Neuron (in vitro differentiated cells): ENCODE data around the gene DMRT2.

Experiments
- H2AFZ ChIP-seq: one replicate; pipeline ENCODE4 v1.6.1; 2013; ENCODE audit warnings: low read depth, mild to moderate bottlenecking, inconsistent platforms, low read length, moderate library complexity
- H3K27me3 ChIP-seq: one replicate; pipeline ENCODE4 v1.6.1; 2013; ENCODE audit warnings: low read length; ENCODE audit not compliant: insufficient read depth
- H3K36me3 ChIP-seq: one replicate; pipeline ENCODE4 v1.6.1; 2013; ENCODE audit warnings: low read length; ENCODE audit not compliant: insufficient read depth
- H3K4me1 ChIP-seq: one replicate; pipeline ENCODE4 v1.6.1; 2013; ENCODE audit warnings: low read length; ENCODE audit not compliant: insufficient read depth
- H3K4me3 ChIP-seq: 2 replicates; pipeline ENCODE4 v1.5.1; 2013; ENCODE audit warnings: mild to moderate bottlenecking, low read length, moderate library complexity
- H3K9me3 ChIP-seq: one replicate; pipeline ENCODE4 v1.6.1; 2013; ENCODE audit warnings: low read length

The DMRT2 gene

GRCh38 chr9:1051584-1052275 lies 1.6 kb downstream of the DMRT2 start:
- peaks cover 10% of the 10 kb centered on the region for H3K9me3 ChIP-seq
- peak overlapping the region; percentile 89 for H2AFZ ChIP-seq
- peaks cover 84% of the 10 kb centered on the region for H3K27me3 ChIP-seq
- peak overlapping the region; percentile 21 for H3K4me3 ChIP-seq
- H3K36me3 ChIP-seq, result no peaks in the 10 kb centered on the region
- peaks cover 3% of the 10 kb centered on the region for H3K4me1 ChIP-seq

DNA sequence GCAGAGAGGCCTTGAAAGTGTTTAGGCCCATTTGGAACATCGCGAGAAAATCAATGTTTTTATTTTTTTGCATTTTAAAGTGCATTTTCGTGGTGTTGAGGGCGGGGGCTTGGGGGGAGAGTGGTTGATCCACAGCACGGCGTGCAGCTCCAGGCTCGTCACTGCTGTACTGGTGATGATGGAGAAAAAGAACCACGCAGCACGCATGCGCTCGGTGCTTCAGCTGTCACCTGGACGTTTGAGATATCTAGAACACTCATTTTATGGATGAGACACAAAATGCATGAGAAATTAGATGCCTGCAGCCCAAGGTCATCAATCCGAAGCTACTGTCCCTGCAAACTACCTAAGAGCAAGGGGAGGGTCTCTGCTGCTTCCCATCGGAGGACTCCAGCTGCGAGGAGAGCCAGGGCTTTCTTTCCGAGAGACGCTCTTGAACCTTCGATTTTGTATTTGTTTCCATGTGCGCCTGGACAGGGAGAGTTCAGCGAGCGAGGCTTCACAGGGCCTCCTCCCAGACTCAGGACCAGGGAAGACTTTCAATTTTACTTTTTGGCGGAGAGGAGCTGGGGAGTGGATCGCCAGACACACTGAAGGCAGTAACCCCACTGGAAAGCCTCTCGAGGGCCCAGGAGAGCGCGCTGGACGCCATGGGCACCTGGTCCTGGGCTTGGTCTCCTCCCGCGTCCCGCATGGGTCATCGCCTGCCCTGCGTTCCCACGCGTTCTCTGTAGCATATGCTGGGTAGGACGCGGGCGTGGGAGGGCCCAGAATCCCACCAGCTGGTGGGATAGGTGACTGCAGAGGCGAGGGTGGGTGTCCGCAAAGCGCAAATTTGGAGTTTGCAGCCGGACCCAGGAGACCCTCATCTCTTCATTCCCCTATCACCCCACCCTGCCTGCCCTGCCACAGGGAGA lies 2.5 kb downstream of the DMRT2 start:
- no peaks in the 10 kb centered on the region for H3K36me3 ChIP-seq
- H3K27me3 ChIP-seq, result peaks cover 76% of the 10 kb centered on the region

GRCh38 chr9:1053282-1053621 lies 3.1 kb downstream of the DMRT2 start:
- Histone ChIP-seq H3K27me3 (peaks cover 70% of the 10 kb centered on the region), H3K36me3 (no peaks in the 10 kb centered on the region), H2AFZ (no peak overlapping the region), H3K9me3 (peaks cover 8% of the 10 kb centered on the region), H3K4me1 (peaks cover 3% of the 10 kb centered on the region), H3K4me3 (no peak overlapping the region)

More for the DNA sequence above, 2.5 kb downstream of the DMRT2 start:
- H3K4me3 ChIP-seq, result peak overlapping the region; percentile 21
- H3K4me1 ChIP-seq, result peaks cover 3% of the 10 kb centered on the region
- H2AFZ ChIP-seq, result no peak overlapping the region
- H3K9me3 ChIP-seq, result peaks cover 10% of the 10 kb centered on the region

DNA sequence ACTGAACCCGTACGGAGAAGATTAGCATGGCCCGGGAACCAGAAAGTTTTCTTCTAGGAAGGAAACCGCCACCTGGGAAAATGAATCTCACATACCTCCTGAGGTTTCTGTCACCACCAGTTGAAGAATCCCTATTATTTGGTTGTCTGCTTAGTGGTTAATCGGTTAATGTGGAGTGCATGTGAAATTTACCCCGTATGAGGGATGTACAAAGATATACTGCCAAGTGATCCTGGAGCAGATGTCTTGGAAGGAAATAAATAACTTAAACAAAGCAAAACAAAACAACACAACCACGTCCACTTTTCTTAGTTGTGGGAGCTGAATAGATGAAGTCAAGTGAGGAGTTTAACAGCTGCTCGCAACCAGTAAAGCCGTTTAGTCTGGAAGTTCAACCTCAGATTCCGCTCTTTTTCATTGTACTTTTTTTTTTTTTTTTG lies 3.8 kb downstream of the DMRT2 start:
- peaks cover 3% of the 10 kb centered on the region for H3K9me3 ChIP-seq
- no peak overlapping the region for H2AFZ ChIP-seq
- H3K27me3 ChIP-seq, result peaks cover 62% of the 10 kb centered on the region
- peaks cover 3% of the 10 kb centered on the region for H3K4me1 ChIP-seq
- H3K36me3 ChIP-seq, result no peaks in the 10 kb centered on the region
- H3K4me3 ChIP-seq, result no peak overlapping the region

- no peaks in the 10 kb centered on the region for H3K9me3 ChIP-seq
- H3K27me3 ChIP-seq, result peaks cover 51% of the 10 kb centered on the region
- no peaks in the 10 kb centered on the region for H3K36me3 ChIP-seq
- no peak overlapping the region for H2AFZ ChIP-seq
- peaks cover 3% of the 10 kb centered on the region for H3K4me1 ChIP-seq
- no peak overlapping the region for H3K4me3 ChIP-seq
These were observed 5.0 kb downstream of the DMRT2 start for GRCh38 chr9:1055166-1055565.

DNA sequence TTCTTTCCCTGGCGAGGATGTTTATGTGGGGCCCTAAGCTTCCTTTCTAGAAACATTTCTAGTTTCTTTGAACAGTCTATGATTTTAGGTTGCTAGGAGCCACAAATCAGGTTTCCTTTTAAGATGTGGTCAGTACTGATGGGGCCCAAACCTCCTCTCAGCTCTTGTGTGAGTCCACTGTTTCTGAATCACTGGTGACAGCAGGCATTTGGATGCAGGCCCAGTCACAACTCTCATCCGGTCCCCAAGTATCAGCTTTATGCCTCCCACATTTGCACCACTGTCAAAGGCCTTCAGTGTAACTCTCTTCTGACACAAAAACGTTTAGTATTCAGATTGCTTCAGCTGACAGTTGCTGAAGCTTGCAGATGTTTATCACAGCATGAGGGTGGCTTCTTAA lies 7.8 kb downstream of the DMRT2 start:
- H3K27me3 ChIP-seq, result peaks cover 23% of the 10 kb centered on the region

DNA sequence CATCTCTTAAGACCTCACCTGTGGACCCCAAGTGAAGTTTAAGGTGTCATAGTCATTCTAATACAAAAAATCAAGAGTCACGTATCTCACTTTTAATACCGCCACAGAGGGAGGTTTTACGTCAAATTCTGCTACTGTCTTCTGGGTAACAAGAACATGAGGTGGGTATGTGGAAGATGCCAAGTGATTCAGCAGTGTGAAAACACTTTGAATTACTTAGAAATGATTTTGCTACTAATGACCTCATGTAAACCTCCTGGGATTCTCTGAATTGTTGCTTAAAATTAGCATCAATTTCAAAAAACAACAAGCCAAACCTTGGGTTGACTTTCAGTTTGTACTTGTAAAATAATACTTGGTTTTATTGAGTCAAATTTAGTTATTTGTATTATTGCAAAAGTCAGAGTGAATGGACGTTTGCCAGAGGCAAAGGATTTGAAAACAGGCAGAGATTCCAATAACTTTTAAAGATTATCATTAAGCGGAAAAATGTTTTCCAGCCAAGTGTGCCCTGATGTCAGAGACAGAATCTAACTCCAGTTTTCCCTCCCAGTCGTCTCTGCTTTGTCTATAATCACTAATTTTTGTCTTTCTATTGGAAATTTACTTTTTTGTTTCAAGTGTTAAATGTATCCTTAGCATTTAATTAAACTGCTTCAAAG lies 8.8 kb downstream of the DMRT2 start:
- no peak overlapping the region for H2AFZ ChIP-seq
- H3K27me3 ChIP-seq, result peaks cover 13% of the 10 kb centered on the region
- H3K36me3 ChIP-seq, result no peaks in the 10 kb centered on the region
- H3K4me1 ChIP-seq, result no peaks in the 10 kb centered on the region
- no peaks in the 10 kb centered on the region for H3K9me3 ChIP-seq
- H3K4me3 ChIP-seq, result no peak overlapping the region

More for the DNA sequence above, 7.8 kb downstream of the DMRT2 start:
- Histone ChIP-seq H3K36me3 (no peaks in the 10 kb centered on the region), H3K9me3 (no peaks in the 10 kb centered on the region), H2AFZ (no peak overlapping the region), H3K4me3 (no peak overlapping the region), H3K4me1 (no peaks in the 10 kb centered on the region)

DNA sequence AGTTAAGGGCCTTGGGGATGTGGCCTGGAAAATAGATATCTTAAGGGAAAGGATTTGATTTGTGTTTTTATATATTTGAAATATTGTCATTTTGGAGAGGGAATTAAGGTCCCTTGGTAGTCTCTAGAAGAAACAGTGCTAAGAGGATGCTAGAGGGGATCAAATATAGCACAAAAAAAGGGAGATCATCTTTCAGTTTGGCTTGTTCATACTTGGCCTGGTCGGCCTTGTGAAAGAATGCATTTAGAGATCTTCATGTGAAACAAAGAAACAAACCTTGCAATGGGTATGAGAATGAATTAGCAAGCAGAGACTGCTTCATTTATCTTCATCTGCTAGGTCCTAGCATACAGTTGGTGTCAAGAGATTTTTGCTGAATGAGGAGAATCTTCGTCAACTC lies 15.0 kb downstream of the DMRT2 start:
- no peaks in the 10 kb centered on the region for H3K9me3 ChIP-seq
- no peak overlapping the region for H2AFZ ChIP-seq
- H3K27me3 ChIP-seq, result no peaks in the 10 kb centered on the region
- H3K4me1 ChIP-seq, result no peaks in the 10 kb centered on the region
- H3K36me3 ChIP-seq, result no peaks in the 10 kb centered on the region
- H3K4me3 ChIP-seq, result no peak overlapping the region

GRCh38 chr9:1070692-1071091 lies 20.5 kb downstream of the DMRT2 start:
- H3K27me3 ChIP-seq, result no peaks in the 10 kb centered on the region
- H2AFZ ChIP-seq, result no peak overlapping the region
- H3K36me3 ChIP-seq, result no peaks in the 10 kb centered on the region
- no peaks in the 10 kb centered on the region for H3K9me3 ChIP-seq
- no peaks in the 10 kb centered on the region for H3K4me1 ChIP-seq
- H3K4me3 ChIP-seq, result no peak overlapping the region

DNA sequence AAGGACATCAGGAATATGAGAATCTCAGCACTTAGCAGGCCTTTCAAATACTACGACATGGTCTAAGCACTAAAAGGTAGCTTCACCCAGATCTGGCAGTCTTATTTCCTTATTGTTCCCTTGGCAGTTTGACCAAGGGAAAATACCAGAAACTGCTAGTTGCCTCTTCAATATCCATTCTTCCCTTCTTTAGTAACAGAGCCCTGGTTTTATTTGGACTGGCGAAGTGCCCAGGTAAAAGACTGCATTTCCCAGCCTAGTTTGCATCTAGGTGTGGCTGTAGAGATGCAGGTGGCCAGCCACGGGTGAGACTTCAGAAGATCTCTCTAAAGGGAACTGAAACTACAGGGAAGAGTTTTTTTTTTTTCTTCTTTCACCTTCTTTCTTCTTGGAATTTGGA lies 21.6 kb downstream of the DMRT2 start:
- Histone ChIP-seq H3K27me3 (no peaks in the 10 kb centered on the region), H3K9me3 (no peaks in the 10 kb centered on the region), H3K4me3 (no peak overlapping the region), H3K4me1 (no peaks in the 10 kb centered on the region), H3K36me3 (no peaks in the 10 kb centered on the region), H2AFZ (no peak overlapping the region)

- no peak overlapping the region for H2AFZ ChIP-seq
- H3K9me3 ChIP-seq, result no peaks in the 10 kb centered on the region
- H3K4me1 ChIP-seq, result no peaks in the 10 kb centered on the region
- H3K36me3 ChIP-seq, result no peaks in the 10 kb centered on the region
- H3K4me3 ChIP-seq, result no peak overlapping the region
- H3K27me3 ChIP-seq, result no peaks in the 10 kb centered on the region
These were observed 23.3 kb downstream of the DMRT2 start for GRCh38 chr9:1073497-1073896.

DNA sequence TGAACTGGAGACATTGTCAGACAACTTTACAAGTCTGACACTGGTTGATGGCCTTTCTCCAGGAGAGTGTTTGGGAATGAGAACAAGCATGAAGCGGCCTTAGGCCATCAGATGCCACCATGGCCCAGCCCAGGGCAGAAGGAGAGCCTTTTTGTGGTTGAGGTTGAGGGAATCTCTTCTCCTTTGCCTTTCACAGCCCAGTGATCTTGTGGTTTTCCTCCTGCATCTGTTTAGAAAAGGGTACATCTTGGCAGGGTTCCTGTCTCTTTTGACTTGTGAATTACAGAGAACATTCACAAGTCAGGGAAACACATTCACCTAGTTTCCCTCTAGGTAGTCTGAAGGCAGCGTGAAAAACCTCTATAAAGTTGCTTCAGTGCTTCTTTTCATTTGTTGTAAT lies 27.5 kb downstream of the DMRT2 start:
- H3K9me3 ChIP-seq, result no peaks in the 10 kb centered on the region
- H3K4me3 ChIP-seq, result no peak overlapping the region
- H2AFZ ChIP-seq, result no peak overlapping the region
- H3K36me3 ChIP-seq, result no peaks in the 10 kb centered on the region
- no peaks in the 10 kb centered on the region for H3K4me1 ChIP-seq
- H3K27me3 ChIP-seq, result no peaks in the 10 kb centered on the region

GRCh38 chr9:1083325-1083913 lies 33.3 kb downstream of the DMRT2 start:
- H3K9me3 ChIP-seq, result no peaks in the 10 kb centered on the region
- no peaks in the 10 kb centered on the region for H3K27me3 ChIP-seq
- H3K4me1 ChIP-seq, result peaks cover 11% of the 10 kb centered on the region
- no peaks in the 10 kb centered on the region for H3K36me3 ChIP-seq
- H2AFZ ChIP-seq, result no peak overlapping the region
- no peak overlapping the region for H3K4me3 ChIP-seq
